Activated CD8-positive, alpha-beta memory T cell treated with anti-CD3 and anti-CD28 coated beads, Interleukin-2, amount 50 U/mL, for 1 hour (primary cell): ENCODE results near the gene FAT2.

Experiments used
- DNase-seq: peaks from one replicate; pipeline ENCODE4 v3.0.0-alpha.2; 2020; ENCODE audit errors: extremely low read depth

The FAT2 gene, protein sequence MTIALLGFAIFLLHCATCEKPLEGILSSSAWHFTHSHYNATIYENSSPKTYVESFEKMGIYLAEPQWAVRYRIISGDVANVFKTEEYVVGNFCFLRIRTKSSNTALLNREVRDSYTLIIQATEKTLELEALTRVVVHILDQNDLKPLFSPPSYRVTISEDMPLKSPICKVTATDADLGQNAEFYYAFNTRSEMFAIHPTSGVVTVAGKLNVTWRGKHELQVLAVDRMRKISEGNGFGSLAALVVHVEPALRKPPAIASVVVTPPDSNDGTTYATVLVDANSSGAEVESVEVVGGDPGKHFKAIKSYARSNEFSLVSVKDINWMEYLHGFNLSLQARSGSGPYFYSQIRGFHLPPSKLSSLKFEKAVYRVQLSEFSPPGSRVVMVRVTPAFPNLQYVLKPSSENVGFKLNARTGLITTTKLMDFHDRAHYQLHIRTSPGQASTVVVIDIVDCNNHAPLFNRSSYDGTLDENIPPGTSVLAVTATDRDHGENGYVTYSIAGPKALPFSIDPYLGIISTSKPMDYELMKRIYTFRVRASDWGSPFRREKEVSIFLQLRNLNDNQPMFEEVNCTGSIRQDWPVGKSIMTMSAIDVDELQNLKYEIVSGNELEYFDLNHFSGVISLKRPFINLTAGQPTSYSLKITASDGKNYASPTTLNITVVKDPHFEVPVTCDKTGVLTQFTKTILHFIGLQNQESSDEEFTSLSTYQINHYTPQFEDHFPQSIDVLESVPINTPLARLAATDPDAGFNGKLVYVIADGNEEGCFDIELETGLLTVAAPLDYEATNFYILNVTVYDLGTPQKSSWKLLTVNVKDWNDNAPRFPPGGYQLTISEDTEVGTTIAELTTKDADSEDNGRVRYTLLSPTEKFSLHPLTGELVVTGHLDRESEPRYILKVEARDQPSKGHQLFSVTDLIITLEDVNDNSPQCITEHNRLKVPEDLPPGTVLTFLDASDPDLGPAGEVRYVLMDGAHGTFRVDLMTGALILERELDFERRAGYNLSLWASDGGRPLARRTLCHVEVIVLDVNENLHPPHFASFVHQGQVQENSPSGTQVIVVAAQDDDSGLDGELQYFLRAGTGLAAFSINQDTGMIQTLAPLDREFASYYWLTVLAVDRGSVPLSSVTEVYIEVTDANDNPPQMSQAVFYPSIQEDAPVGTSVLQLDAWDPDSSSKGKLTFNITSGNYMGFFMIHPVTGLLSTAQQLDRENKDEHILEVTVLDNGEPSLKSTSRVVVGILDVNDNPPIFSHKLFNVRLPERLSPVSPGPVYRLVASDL (N-terminal part only)

DNA sequence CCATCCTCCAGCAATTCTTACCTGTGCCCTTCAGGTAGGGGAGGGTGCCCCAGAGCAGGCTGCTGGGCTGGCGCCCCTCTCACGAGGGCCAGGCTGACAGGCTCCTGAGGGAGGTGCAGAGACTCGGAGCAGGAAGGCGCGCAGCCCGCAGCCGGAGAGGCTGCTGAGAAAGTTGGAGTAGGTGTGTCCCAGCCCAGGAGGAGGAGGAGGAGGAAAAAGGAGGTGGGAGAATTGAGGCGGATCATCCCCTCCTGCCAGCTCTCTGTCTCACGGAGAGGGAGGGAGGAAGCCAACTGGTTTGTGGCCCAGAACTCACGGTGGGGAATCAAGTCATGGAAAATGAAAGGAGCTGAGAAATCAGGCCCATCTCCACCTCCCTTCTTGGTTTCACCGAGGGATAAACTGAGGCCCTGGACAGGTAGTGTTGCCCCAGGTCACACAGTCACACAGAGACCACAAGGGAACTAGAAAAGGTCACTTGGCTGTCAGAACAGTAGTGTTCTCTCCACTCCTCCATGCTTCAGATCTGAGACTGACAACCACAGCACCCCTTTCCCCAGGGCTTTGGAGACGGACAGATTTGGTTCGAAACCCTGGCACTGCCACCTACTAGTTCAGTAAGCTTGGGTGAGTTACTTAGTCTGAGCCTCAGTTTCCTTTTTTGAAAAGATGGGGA, at the start of gene FAT2:
TSS of gene FAT2 (minus strand) at position 188 of the 676 bp plus-strand sequence. CDS start 22,400 bp downstream, outside the sequence.
- no peak for DNase-seq

DNA sequence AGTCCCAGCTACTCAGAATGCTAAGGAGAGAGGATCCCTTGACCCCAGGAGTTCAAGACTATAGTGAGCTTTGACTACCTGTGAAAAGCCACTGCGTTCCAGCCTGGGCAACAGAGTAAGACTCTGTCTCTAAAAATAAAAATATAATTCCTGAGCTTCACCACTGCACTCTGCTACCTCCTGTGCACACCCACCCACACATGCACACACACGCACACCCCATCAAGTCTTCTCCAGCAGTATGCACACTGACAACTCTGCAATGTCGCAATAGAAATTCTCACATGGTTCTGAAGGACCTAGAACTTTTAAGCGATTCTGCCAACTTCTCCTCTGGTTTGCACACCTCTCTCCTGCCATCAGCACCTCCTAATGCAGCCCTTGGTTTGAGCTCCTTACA, 47.5 kb upstream of the FAT2 start:
- no peak for DNase-seq

DNA sequence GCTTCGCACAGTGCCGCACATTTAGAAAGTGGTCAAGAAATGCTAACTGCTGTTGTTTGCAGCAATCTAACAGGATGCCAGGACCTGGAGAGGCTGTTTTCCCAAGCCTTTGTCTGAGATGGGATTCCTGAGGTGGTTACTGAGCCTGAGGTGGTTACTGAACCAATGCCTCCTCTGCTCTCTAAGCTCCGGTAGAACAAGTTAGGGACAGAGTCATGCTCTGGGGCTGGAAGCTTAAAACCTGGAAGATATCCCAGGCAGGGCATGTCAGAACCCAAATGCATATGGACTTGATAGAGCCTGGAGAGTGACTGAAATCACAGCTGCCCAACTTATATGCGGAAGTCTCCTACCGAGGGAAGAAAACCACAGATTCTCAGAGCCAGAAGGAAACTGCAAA, 46.5 kb upstream of the FAT2 start:
- DNase-seq: no peak

DNA sequence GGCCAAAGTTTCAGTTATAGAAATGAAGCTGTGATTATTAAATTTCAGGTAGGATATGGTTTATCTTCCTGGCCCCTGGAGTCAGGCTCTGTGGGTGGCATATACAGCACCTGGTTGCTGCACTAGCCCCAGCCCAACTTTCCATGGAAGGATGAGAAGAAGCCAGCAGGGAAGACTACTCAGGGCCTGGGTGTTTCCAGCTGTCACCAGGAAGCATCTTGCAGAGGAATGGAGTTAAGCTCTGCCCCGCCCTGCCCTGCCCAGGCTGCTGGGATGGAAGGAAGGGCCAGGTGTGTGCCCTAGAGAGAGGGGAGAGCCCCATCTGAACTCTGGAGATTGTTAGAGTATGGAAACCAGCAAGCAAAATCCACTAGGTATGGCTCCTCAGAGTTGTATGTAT, 42.8 kb upstream of the FAT2 start:
- DNase-seq: no peak

DNA sequence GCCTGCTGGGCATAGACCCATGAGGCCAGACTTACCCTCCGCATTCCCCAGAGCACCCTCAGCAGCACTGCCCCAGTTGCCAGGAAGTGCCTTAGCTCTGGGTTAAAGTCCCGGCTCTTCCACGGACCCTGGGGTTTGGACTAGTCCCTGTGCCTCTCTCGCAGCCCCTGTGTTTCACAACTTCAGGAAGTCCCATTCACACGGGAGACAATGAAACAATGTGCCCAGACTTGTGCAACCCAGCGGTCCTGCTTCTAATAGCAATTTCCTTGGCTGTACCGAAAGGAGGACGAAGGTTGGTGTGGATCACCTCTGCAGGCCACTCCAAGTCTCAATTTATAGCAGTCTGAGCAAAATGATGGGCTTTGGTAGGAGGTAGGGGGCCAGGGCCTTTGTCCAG, 41.8 kb upstream of the FAT2 start:
- no peak for DNase-seq

DNA sequence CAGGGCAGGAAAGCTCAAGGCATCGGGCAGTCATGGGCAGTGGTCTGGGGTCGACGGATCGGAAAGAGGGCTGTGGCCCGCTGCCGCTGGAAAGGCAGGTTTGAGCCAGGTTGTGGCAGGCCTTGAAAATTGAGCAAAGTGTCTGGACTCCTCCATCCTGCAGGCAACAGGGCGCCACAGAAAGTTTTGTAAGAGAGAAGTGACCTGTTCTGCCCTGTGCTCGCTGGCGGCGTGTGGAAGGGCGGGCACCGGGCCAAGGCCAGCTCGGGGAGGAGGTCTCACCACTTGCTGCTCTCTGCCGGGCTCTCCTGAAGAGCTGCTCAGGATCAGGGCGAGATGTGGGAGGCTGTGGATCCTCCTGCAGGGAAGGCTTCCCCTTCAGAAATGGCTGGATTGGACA, 41.4 kb upstream of the FAT2 start:
- no peak for DNase-seq

DNA sequence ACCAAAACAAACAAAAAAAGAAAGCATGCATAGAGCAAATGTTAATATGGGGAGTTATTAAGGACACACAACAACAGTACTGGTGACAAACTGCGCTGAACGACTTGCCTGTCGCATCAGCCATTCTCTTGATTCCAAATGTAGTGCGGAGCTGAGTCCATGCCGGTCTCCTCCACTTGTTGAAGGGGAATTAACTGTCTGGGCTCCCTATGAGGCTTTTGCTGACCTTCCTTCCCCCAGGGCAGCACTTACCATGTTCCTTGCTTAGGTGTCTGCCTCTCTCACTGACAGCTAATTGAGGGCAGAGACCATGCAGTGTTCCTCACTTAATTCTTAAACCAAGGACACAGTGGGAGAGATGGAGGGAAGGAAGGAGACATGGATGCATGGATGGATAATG, 40.8 kb upstream of the FAT2 start:
- DNase-seq: no peak

DNA sequence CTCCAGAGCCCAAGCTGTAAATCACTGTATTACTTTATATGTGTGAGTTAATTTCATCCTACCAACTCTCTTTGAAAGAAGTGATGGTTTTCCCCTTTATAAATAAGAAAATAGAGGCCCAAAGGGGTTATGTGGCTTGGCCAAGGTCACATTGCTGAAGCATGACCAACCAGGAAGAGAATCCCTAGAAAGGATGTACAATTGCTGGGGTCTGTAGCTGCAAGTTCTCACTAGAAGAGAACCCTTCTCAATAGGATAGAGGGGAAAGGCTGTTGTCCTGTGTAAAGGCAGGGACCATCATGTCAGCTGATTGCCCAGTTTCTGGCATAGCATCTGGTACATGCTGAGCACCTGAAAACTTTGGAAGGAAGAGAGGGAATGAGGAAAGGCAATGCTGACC, 39.0 kb upstream of the FAT2 start:
- DNase-seq: no peak

DNA sequence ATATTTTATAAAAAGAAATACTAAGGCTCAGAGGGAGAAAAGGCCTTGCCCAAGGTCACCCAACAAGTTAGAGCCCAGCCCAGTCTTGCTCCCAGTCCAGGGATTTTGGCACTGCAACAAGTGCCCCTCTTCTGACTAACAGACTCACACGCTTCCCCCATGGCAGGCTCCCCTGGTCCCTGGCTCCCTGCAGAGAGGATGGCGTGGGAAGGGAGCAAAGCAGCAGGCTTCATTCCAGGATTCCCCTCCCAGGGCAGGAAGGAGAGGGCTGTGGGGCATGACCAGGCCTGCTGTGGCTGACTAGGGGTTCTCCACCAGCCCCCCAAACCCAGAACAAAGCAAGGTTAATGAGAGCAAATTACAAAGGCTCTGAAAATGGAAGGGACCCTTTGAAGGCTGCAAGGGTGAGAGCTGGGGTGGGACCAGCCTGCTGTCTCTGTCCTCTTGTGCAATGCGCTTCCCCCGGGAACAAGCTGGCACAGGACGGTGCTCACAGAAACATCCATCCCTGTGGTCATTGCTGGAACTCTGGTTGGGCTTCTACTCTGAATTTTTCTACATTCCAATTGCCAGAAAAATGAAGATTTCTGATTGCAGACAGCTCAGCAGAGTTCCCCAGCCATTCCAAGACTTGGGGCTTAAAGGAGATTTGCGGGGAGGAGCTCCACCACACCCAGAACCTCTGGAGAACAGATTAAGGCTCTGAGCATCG, 37.1 kb upstream of the FAT2 start:
- no peak for DNase-seq

DNA sequence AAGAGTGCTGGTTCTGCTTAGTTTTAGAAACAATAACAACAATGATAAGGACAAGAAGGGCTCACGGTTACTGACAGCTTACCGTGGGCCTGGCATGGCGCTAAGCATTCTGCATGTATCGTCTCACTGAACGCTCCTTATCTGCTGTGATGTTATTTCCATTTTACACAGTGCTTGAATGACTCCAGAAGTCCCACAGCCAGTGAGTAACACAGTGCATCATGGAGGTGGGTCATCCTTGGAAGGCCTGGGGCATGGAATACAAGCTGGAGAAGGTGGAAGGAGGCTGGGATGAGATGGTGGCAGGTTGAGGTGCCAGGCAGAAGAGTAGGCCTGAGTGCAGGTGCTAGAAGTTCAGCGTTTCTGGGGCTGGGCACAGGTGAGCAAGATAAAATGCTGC, 36.5 kb upstream of the FAT2 start:
- no peak for DNase-seq

DNA sequence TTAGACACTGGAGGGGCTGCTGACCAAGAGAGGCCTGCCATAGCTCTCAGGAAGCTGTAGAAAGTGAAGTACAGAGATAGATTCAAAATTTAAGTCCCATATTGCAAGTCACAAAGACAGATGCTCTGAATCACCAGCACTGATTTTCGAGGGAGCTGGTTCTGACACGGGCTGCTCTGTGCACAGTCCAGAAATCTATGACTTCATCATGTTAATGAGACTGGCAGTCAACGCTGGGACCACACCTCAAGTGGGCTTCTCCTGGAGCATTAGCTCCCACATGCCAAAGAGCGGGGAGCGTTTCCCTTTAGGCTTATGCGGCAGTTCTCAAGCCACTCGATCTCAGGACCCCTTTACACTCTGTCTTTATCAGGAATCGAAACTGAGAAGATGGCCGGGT, 34.2 kb upstream of the FAT2 start:
- DNase-seq: no peak

DNA sequence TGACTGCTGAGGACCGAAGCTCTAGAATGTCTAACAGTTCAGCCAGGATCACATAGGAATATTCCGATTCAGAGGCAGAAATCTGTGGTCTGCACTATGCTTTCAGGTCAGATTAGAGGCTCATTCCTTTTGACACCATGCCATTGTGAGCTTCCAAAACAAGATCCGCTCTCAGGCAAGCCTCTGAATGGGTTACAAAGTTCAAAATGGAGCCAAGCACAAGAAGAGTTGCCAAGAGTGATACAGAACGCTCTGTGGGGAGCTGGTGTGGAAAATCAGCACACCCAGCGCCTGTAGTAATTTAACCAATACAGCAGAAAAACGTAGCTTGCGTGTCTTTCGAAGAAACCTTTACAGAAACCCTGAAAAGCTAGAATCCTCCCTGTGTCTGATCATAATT, 33.3 kb upstream of the FAT2 start:
- no peak for DNase-seq

DNA sequence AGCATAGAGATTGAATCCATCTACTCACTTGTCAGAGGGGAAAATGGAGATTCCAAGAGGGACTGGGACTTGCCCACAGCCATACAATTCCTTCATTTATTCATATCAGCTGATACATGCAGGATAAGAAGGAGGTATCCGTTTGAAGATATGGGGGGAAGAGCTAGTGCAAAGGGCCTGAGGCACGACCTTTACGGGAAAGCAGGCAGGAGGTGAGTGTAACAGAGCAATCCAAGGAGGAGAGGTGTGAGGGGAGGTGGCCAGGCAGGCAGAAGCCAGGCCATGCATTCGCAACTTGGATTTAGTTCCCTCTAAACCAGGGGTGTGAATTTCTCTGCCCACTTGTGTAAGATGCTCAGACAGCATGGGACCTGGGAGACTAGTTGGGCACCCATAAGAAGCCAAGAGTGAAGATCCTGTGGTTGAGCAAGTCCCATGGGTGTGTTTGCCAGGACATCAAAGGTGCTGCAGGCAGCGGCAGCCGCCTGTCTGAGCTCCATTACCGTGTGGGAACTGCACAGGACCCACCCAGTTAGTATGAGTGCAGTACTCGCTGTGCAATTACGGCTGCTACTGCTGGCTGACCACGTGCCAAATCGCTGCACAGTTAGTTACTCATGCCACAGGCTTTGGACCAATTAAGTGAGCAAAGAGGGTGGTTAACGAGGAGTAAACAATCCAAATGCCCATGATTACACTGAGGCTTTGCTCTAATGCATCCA, 31.4 kb upstream of the FAT2 start:
- DNase-seq: no peak

DNA sequence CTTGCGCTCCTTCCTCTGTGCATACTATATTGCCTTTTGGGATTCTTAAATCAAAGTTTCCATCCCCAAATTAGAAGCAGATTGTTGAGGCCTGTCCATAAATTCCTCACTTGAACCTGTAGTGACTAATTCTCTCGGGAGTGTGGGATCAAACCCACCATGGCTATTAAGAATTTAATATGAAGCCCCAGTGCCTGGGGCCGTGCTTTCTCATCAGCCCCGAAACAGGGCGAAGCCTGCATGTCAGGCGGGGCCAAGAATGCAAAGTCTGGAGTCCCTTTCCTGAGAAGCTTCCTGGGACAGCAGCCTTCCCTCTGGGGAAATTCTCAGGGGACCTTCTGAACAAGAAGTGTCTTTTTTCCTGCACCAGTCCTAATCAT, 29.3 kb upstream of the FAT2 start:
- no peak for DNase-seq

DNA sequence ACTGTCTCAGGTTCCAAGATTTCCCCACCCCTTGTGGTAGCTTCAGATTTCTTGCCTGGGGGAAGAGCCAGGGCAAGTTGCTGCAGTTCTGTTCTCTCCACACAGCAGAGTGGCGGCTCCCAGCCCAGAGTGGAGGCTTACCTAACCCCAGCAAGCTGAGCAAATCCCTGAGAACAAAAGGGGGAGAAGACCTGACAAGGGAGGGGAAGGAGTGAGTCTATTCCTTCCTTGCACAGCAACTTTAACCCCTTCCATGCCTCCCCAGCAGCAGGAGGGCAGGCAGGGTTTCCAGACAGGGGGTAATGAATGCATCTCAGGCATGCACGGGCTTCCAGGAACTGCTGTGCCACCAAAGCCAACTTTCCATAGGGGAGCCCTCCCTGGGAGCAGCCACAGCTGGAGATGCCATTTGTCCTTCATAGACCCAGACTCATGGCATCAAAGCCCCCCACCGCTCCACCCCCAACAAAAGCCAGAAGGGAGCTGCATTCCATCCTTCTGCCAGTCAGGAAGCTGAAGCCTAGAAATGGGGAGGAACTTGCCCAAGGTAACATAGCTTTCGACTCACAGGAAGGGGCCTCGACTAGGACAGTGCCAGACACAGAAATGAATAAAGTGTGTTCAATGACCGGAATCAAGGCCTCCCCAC, 28.8 kb upstream of the FAT2 start:
- DNase-seq: no peak

DNA sequence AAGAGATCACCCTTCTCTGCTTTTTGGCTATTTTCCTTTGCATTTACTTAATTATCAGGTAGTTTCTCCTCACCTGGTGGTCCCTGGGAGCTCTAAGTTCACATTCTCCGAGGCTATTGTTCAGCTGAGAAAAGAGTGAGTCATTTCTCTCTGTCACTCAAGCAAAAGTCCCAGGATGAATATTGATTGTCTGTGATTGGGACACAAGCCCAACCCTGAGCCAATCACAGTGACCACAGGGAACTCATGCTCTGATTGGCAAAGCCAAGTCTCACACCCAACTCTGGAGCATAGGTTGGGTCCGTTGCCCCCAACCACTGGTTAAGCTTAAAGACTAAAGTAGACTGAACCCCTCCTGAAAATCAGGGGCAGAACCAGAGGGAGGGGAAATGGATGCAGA, 27.8 kb upstream of the FAT2 start:
- no peak for DNase-seq

DNA sequence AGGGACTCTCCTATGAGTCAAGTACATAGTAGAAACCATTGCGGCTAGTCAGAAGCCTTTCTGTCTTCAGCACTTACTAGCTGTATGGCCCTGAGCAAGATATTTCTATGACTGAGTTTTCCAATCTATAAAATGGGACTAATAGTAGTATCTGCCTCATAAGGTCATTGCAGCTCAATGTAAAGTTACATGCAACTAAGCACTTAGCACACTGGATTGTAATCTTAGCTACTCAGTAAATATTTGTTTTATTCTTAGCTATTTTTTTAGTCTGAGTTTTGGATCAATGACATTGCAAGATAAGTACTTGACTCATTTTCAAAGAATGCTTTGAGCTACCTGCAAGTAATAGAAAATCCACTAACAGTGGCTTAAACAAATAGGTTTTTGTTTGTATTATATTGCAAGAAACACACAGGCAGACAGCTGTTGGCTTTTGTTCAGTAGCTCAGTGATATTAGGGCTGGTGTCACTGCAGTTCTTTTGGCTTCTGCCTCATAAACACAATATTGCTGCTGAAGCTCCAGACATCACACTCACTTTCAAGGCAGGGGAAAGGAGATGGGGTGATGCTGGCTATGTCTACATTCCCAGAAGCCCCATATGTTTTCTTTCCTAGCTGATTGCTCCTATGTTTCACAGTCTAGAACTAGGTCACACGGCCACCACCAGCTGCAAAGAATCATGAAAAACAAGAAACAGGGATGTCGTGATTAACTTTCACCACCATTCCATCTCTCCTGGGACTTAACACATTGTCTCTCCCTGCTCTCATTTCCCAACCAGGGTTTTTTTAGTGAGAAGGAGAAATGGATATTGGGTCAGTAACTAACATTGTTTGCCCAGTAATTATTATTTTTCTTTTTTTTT, 26.9 kb upstream of the FAT2 start:
- DNase-seq: no peak

DNA sequence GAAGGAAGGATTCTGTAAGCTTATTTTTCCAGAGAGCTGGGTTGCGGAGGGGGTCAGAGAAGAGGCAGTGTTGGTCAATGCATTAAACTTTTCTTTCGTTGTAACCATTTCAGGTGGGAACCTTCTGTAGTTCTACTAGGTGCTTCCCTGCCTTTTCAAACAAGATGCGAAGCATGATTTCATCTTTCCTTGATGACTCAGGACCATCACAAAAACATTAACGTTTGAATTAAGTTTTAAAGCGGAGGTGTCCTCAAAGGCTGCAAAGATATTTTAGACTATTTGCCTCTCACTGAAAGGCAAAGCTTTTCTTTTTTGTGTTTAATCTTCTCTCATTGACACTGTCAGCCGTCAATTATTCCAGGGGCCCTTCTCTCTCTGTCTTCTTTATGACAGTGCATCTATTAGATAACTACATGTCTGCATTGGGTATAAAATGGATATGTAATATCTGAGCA, 26.3 kb upstream of the FAT2 start:
- no peak for DNase-seq

DNA sequence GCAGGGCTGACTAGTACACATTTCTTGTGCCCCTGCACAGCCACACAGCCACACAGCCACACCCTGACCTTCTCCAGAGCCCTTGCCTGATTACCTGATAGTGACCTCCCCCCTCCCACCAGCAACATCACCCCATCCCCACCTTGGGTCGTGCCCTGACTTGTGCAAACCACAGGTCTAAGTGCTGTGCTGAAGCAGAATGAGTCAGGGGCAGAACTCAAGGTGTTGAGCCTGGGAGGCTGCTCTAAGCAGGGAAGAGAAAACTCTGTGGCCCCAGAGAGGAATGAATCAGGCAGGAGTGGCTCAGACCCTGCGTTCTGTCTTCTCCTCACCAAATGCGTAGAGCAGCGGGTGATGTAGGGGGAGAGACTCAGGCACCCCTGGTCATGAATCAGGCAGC, 24.3 kb upstream of the FAT2 start:
- DNase-seq: no peak
